Vagina (tissue), 2 donors: Measurements from ENCODE around the gene FADD. TPM values are rescaled to one million over a fixed set of nuclear protein-coding genes. Genes with fewer than 3 reads are reported as not detected.

Source experiments
- DNase-seq, 2 donors: peaks; one replicate each; pipeline ENCODE4 v3.0.0-alpha.2; 2017; ENCODE audit errors: extremely low spot score in 2 of 2
- H3K27ac ChIP-seq: fragments of 200-600 bp; sonication (generic); one replicate; pipeline ENCODE4 v1.5.1; 2019
- H3K27me3 ChIP-seq: fragments of 200-600 bp; sonication (generic); one replicate; pipeline ENCODE4 v1.5.1; 2019
- H3K36me3 ChIP-seq, 2 donors: fragments of 200-600 bp; sonication (generic); one replicate each; pipeline ENCODE4 v1.5.1; 2017 to 2019
- H3K4me1 ChIP-seq: fragments of 200-600 bp; sonication (generic); one replicate; pipeline ENCODE4 v1.5.1; 2019
- H3K4me3 ChIP-seq, 2 donors: fragments of 200-600 bp; sonication (generic); 1 replicate in 1 of 2; 2 replicates in 1 of 2; pipeline ENCODE4 v1.5.1; 2016 to 2019
- H3K9me3 ChIP-seq: fragments of 200-600 bp; sonication (generic); one replicate; pipeline ENCODE4 v1.5.1; 2019
- CTCF ChIP-seq, 3 experiments: fragments of 450-650 bp in 2 of 3; fragments of 200-600 bp in 1 of 3; sonication (generic) in 1 of 3; IDR thresholded peaks; one replicate each; pipeline ENCODE4 v1.5.1; 2017 to 2019; ENCODE audit warnings: antibody characterized with exemption in 3 of 3, mild to moderate bottlenecking in 2 of 3, moderate library complexity in 2 of 3
- POLR2A ChIP-seq, 2 donors: fragments of 450-650 bp; IDR thresholded peaks; one replicate each; pipeline ENCODE4 v1.6.1; 2017; ENCODE audit warnings: antibody characterized with exemption in 2 of 2, mild to moderate bottlenecking in 2 of 2, moderate library complexity in 2 of 2
- POLR2AphosphoS5 ChIP-seq, 2 donors: sonication (generic); formaldehyde crosslinking; IDR thresholded peaks; one replicate each; pipeline ENCODE4 v1.9.0; 2017; ENCODE audit warnings: antibody characterized with exemption in 2 of 2, mild to moderate bottlenecking in 2 of 2, low read depth in 1 of 2; ENCODE audit not compliant: insufficient read depth in 1 of 2
- intact Hi-C: fragments of 100-400 bp; cut with DNase I; formaldehyde crosslinking; loops from one replicate; pipeline ENCODE4 v1.15.1; 2023
- total RNA-seq: library from RNA; depleted of rRNA; stranded (reverse); fragments of >200 nt; gene quantifications from one replicate; pipeline ENCODE4 v1.2.3, GENCODE V29; 2016

The FADD gene
- total RNA-seq, 1 donor from 2014 or later, result 21.6 TPM

GRCh38 chr11:70167120-70167519 lies 36.0 kb upstream of the FADD start:
- intact Hi-C loops, result no loop called here
- no peak for TF ChIP-seq POLR2A (IDR thresholded peaks at IDR 0.05)
- TF ChIP-seq POLR2AphosphoS5 (IDR thresholded peaks at IDR 0.05; ENCODE audit: insufficient read depth in 1 of 2, low read depth in 1 of 2), result no peak
- no peak for TF ChIP-seq CTCF (IDR thresholded peaks at IDR 0.05)
- H3K27me3 ChIP-seq, result no peaks in the 10 kb centered on the region
- no peak overlapping the region for H3K27ac ChIP-seq
- H3K36me3 ChIP-seq, result no peaks in the 10 kb centered on the region
- no peak for DNase-seq
- H3K9me3 ChIP-seq, result no peaks in the 10 kb centered on the region
- no peaks in the 10 kb centered on the region for H3K4me1 ChIP-seq
- H3K4me3 ChIP-seq, result no peak overlapping the region

GRCh38 chr11:70167723-70168404 lies 35.2 kb upstream of the FADD start:
- intact Hi-C loops, result no loop called here
- Histone ChIP-seq H3K4me1 (no peaks in the 10 kb centered on the region), H3K36me3 (no peaks in the 10 kb centered on the region), H3K27me3 (no peaks in the 10 kb centered on the region), H3K4me3 (no peak overlapping the region), H3K9me3 (no peaks in the 10 kb centered on the region), H3K27ac (no peak overlapping the region)
- TF ChIP-seq CTCF (IDR thresholded peaks at IDR 0.05) (no peak), POLR2A (IDR thresholded peaks at IDR 0.05) (no peak), POLR2AphosphoS5 (IDR thresholded peaks at IDR 0.05; ENCODE audit: insufficient read depth in 1 of 2, low read depth in 1 of 2) (no peak)
- no peak for DNase-seq

- Histone ChIP-seq H3K4me3 (no peak overlapping the region), H3K4me1 (no peaks in the 10 kb centered on the region), H3K36me3 (no peaks in the 10 kb centered on the region), H3K27me3 (no peaks in the 10 kb centered on the region), H3K27ac (no peak overlapping the region), H3K9me3 (no peaks in the 10 kb centered on the region)
- intact Hi-C loops, result no loop called here
- TF ChIP-seq POLR2AphosphoS5 (IDR thresholded peaks at IDR 0.05; ENCODE audit: insufficient read depth in 1 of 2, low read depth in 1 of 2) (no peak), POLR2A (IDR thresholded peaks at IDR 0.05) (no peak), CTCF (IDR thresholded peaks at IDR 0.05) (no peak)
- DNase-seq, result no peak
These were observed 34.7 kb upstream of the FADD start for GRCh38 chr11:70168405-70168754.

- TF ChIP-seq POLR2A (IDR thresholded peaks at IDR 0.05) (no peak), CTCF (IDR thresholded peaks at IDR 0.05) (no peak), POLR2AphosphoS5 (IDR thresholded peaks at IDR 0.05; ENCODE audit: insufficient read depth in 1 of 2, low read depth in 1 of 2) (no peak)
- intact Hi-C loops, result no loop called here
- no peak for DNase-seq
These were observed 34.0 kb upstream of the FADD start for GRCh38 chr11:70169127-70169526.

GRCh38 chr11:70169632-70170031 lies 33.5 kb upstream of the FADD start:
- intact Hi-C loops, result no loop called here
- Histone ChIP-seq H3K9me3 (no peaks in the 10 kb centered on the region), H3K27ac (no peak overlapping the region), H3K27me3 (no peaks in the 10 kb centered on the region), H3K4me3 (no peak overlapping the region), H3K36me3 (no peaks in the 10 kb centered on the region), H3K4me1 (no peaks in the 10 kb centered on the region)
- TF ChIP-seq CTCF (IDR thresholded peaks at IDR 0.05), result no peak
- no peak for TF ChIP-seq POLR2A (IDR thresholded peaks at IDR 0.05)
- TF ChIP-seq POLR2AphosphoS5 (IDR thresholded peaks at IDR 0.05; ENCODE audit: insufficient read depth in 1 of 2, low read depth in 1 of 2), result no peak
- no peak for DNase-seq

More at GRCh38 chr11:70169127-70169526, 34.0 kb upstream of the FADD start:
- Histone ChIP-seq H3K27me3 (no peaks in the 10 kb centered on the region), H3K9me3 (no peaks in the 10 kb centered on the region), H3K36me3 (no peaks in the 10 kb centered on the region), H3K4me1 (no peaks in the 10 kb centered on the region), H3K27ac (no peak overlapping the region), H3K4me3 (no peak overlapping the region)
